22Rv1 (cell line): ENCODE data around the gene IMPA2.

Experiments
- H3K27ac ChIP-seq: fragments of 450-650 bp; 2 replicates; pipeline ENCODE4 v1.5.1; 2017
- CTCF ChIP-seq: fragments of 450-650 bp; IDR thresholded peaks from 2 replicates; pipeline ENCODE4 v1.5.1; 2017; ENCODE audit warnings: mild to moderate bottlenecking
- ZFX ChIP-seq: fragments of 450-650 bp; IDR thresholded peaks from 2 replicates; pipeline ENCODE4 v1.6.1; 2017; ENCODE audit warnings: antibody characterized with exemption, borderline replicate concordance

The IMPA2 gene

GRCh38 chr18:12006488-12006840 is 25.2 kb downstream of the IMPA2 start:
- TF ChIP-seq ZFX = no peak
- no peak for TF ChIP-seq CTCF
- no peak overlapping the region for H3K27ac ChIP-seq

DNA sequence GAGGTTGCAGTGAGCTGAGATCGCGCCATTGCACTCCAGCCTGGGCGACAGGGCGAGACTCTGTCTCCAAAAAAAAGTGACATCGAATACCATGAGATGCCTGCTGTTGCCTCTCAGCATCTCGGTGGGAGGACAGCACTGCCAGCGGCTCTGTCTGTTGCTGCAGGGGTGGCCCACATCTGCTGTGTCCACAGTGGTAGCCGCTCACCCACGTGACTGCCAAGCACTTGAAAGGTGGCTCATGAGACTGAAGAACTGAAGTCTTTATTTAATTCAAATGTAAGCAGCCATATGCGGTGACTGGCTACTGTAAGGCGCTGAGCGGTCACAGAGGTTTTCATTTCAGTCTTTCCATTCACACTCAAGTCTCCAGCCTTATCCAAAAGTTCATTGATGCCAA is 25.8 kb downstream of the IMPA2 start:
- TF ChIP-seq CTCF (no peak), ZFX (no peak)

GRCh38 chr18:12008181-12008767 is 27.0 kb downstream of the IMPA2 start:
- no peak overlapping the region for H3K27ac ChIP-seq
- TF ChIP-seq ZFX (no peak), CTCF (no peak)

More for the DNA sequence above, 25.8 kb downstream of the IMPA2 start:
- H3K27ac ChIP-seq = no peak overlapping the region

GRCh38 chr18:12008842-12009580 is 27.7 kb downstream of the IMPA2 start:
- TF ChIP-seq CTCF (no peak), ZFX (no peak)
- H3K27ac ChIP-seq = no peak overlapping the region

DNA sequence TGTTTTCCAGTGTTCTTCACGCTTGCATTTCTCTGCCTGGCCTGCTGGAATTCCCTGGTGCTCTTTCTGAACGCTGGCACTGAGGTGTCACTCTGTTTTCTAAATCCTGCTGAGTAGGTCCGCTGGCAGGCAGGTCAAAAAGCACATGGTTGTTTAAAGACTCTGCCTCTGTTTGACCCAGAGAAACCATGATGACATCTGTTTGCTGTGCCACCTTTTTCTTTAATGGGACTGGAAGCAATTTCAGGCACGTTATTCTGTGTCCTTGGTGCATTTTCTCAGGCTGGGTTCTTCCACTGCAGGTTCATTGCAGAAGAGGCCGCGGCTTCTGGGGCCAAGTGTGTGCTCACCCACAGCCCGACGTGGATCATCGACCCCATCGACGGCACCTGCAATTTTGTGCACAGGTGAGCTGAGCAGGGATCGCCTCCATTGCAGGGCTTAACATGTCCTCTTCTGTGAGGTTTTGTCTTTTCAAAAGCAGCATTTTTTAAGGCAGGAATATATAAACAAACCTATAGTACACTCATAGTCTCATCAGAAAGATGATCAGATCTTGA is 28.4 kb downstream of the IMPA2 start:
- H3K27ac ChIP-seq = no peak overlapping the region

DNA sequence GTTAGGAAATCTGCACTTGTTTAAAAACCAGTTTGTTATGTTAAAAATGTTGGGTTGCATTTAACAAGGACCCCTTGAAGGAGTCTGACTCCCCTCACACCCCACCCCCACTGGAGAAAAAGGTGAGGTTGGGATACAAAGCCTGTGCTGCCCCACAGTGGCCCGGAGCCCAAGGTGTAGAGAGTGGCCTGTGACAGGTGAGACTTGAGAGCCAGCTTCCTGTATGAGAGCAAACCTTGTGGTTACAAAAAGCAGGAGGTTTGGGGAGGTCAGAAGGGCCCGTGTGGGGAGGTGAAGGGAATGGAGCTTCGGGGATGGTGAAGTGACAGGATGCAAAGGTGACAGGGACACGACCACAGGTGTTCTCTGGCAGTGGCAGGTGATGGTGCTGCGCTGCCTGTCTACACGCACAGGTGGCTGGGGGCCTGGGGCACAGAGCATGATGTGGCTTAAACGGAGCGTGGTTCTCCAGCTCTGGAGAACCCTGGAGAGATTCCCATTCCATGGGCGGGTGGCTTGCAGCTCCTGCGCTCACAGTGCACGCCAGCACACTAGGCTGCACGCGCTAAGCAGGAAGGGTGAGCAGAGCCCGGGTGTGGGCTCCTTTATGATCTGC is 29.0 kb downstream of the IMPA2 start:
- H3K27ac ChIP-seq = no peak overlapping the region
- no peak for TF ChIP-seq ZFX
- no peak for TF ChIP-seq CTCF

More for the DNA sequence above, 28.4 kb downstream of the IMPA2 start:
- no peak for TF ChIP-seq ZFX
- TF ChIP-seq CTCF = no peak
